Thyroid gland (tissue), 4 donors: ENCODE data around the gene TMEM61. TPM values are rescaled to one million over a fixed set of nuclear protein-coding genes. Genes with fewer than 3 reads are reported as not detected.

Experiments
- DNase-seq, 2 donors: peaks; one replicate each; pipeline ENCODE4 v3.0.0-alpha.2; 2019
- H3K27ac ChIP-seq, 3 donors: fragments of 200-600 bp; sonication (generic); 1 replicate in 2 of 3; 2 replicates in 1 of 3; pipeline ENCODE4 v1.5.1; 2016 to 2019; ENCODE audit warnings: mild to moderate bottlenecking in 1 of 3, moderate library complexity in 1 of 3
- H3K27me3 ChIP-seq: fragments of 200-600 bp; sonication (generic); one replicate; pipeline ENCODE4 v1.5.1; 2019
- H3K36me3 ChIP-seq, 2 donors: fragments of 200-600 bp; sonication (generic); one replicate each; pipeline ENCODE4 v1.5.1; 2016 to 2019
- H3K4me1 ChIP-seq, 2 donors: fragments of 200-600 bp; sonication (generic); one replicate each; pipeline ENCODE4 v1.5.1; 2017 to 2019
- H3K4me3 ChIP-seq, 3 donors: fragments of 200-600 bp; sonication (generic); replicated peaks in 1 of 3; 1 replicate in 2 of 3; 2 replicates in 1 of 3; pipeline ENCODE4 v1.5.1; 2016; ENCODE audit warnings: mild to moderate bottlenecking in 1 of 3
- H3K9me3 ChIP-seq: fragments of 200-600 bp; sonication (generic); one replicate; pipeline ENCODE4 v1.5.1; 2017
- CTCF ChIP-seq, 6 experiments: fragments of 200-600 bp in 3 of 6; fragments of 450-650 bp in 3 of 6; sonication (generic) in 3 of 6; IDR thresholded peaks; one replicate each; pipeline ENCODE4 v1.5.1; 2016 to 2019; ENCODE audit warnings: antibody characterized with exemption in 6 of 6, mild to moderate bottlenecking in 2 of 6, inconsistent platforms in 1 of 6, moderate library complexity in 1 of 6
- POLR2A ChIP-seq, 2 donors: fragments of 450-650 bp; IDR thresholded peaks; one replicate each; pipeline ENCODE4 v1.6.1; 2017; ENCODE audit warnings: antibody characterized with exemption in 2 of 2, mild to moderate bottlenecking in 2 of 2, moderate library complexity in 1 of 2
- WGBS, 2 donors: methylation state at CpG; one replicate each; pipeline ENCODE4 v1.1.5; 2017; 5-methylcytosine and 5-hydroxymethylcytosine counted together
- intact Hi-C: fragments of 100-400 bp; cut with DNase I; formaldehyde crosslinking; loops from one replicate; pipeline ENCODE4 v1.15.1; 2023
- total RNA-seq, 4 donors: library from RNA; depleted of rRNA; stranded (reverse); fragments of >200 nt; gene quantifications; one replicate each; pipeline ENCODE4 v1.2.3, GENCODE V29; 2016

TMEM61 gene
- total RNA-seq, 4 donors from 2014 or later, result 0.45 TPM; not detected in 3

- intact Hi-C loops, result no loop called here
- 39 to 43% methylated on average over 5 of the region's 5 CpGs for WGBS, 2 donors
- DNase-seq, result peak in 1 of 2 donors; percentile 13
- TF ChIP-seq CTCF (IDR thresholded peaks at IDR 0.05) (peak in 2 of 6 experiments; percentile 14 to 26), POLR2A (IDR thresholded peaks at IDR 0.05) (no peak)
- H3K4me3 ChIP-seq, result no peak overlapping the region
- H3K27me3 ChIP-seq, result no peaks in the 10 kb centered on the region
- no peak overlapping the region for H3K27ac ChIP-seq
- no peaks in the 10 kb centered on the region for H3K4me1 ChIP-seq
- no peaks in the 10 kb centered on the region for H3K9me3 ChIP-seq
- no peaks in the 10 kb centered on the region for H3K36me3 ChIP-seq
Measured at GRCh38 chr1:54973205-54973921, 7.1 kb upstream of the TMEM61 start.

GRCh38 chr1:54975356-54976108, 4.9 kb upstream of the TMEM61 start:
- H3K36me3 ChIP-seq, result no peaks in the 10 kb centered on the region
- peaks cover 4 to 5% of the 10 kb centered on the region in 2 donors for H3K4me1 ChIP-seq
- no peak overlapping the region for H3K4me3 ChIP-seq
- TF ChIP-seq CTCF (IDR thresholded peaks at IDR 0.05), result no peak
- TF ChIP-seq POLR2A (IDR thresholded peaks at IDR 0.05), result no peak
- 63 to 65% methylated on average over 4 of the region's 4 CpGs for WGBS, 2 donors
- no peaks in the 10 kb centered on the region for H3K27me3 ChIP-seq
- no peak overlapping the region for H3K27ac ChIP-seq
- DNase-seq, result no peak
- no peaks in the 10 kb centered on the region for H3K9me3 ChIP-seq
- intact Hi-C loops, result no loop called here

- DNase-seq, result no peak
- H3K27ac ChIP-seq, result no peak overlapping the region
- WGBS, 2 donors, result 84 to 88% methylated on average over 6 of the region's 6 CpGs
- H3K27me3 ChIP-seq, result no peaks in the 10 kb centered on the region
- no peaks in the 10 kb centered on the region for H3K36me3 ChIP-seq
- H3K4me1 ChIP-seq, result peaks cover 4 to 5% of the 10 kb centered on the region in 2 donors
- H3K4me3 ChIP-seq, result no peak overlapping the region
- intact Hi-C loops, result no loop called here
- no peaks in the 10 kb centered on the region for H3K9me3 ChIP-seq
- TF ChIP-seq POLR2A (IDR thresholded peaks at IDR 0.05) (no peak), CTCF (IDR thresholded peaks at IDR 0.05) (no peak)
Measured at GRCh38 chr1:54976747-54977146, 3.7 kb upstream of the TMEM61 start.

- no peak overlapping the region for H3K4me3 ChIP-seq
- DNase-seq, result no peak
- intact Hi-C loops, result no loop called here
- no peak for TF ChIP-seq POLR2A (IDR thresholded peaks at IDR 0.05)
- TF ChIP-seq CTCF (IDR thresholded peaks at IDR 0.05), result no peak
- no peaks in the 10 kb centered on the region for H3K27me3 ChIP-seq
- H3K4me1 ChIP-seq, result peaks cover 4 to 5% of the 10 kb centered on the region in 2 donors
- no peaks in the 10 kb centered on the region for H3K36me3 ChIP-seq
- no peaks in the 10 kb centered on the region for H3K9me3 ChIP-seq
- H3K27ac ChIP-seq, result no peak overlapping the region
- WGBS, 2 donors, result 96 to 98% methylated on average over 5 of the region's 5 CpGs
Measured at GRCh38 chr1:54977533-54978297, 2.7 kb upstream of the TMEM61 start.
